ENCODE results near the gene BTF3. TPM values are rescaled to one million over a fixed set of nuclear protein-coding genes. Genes with fewer than 3 reads are reported as not detected.
A peak's percentile ranks its signal among the peaks of the same experiment; 100 is the strongest.

BTF3 gene
- total RNA-seq (2016; rRNA removed; fragmentation: Illumina TruSeq; extraction: Trizol) (698 and 836 TPM in 2 replicates), polyA plus RNA-seq (2011; rRNA removed) (471 and 557 TPM in 2 replicates), polyA minus RNA-seq (2011; rRNA and poly(A)+ RNA removed; ENCODE audit: low replicate concordance) (152 and 382 TPM in 2 replicates), Bru-seq, nascent RNA (percentile 99 among the genes with signal in this experiment), BruChase-seq, experiment 1, labeled RNA remaining after a 6-hour chase (percentile 99 among the genes with signal in this experiment), BruChase-seq, experiment 2, labeled RNA remaining after a 2-hour chase (percentile 98 among the genes with signal in this experiment)
- total RNA-seq (2016; cell fraction: cytosol; rRNA removed; fragmentation: Illumina TruSeq; extraction: Trizol; ENCODE audit: low read depth) = 507 and 559 TPM in 2 replicates
- 679 and 821 TPM in 2 replicates for total RNA-seq (2016; cell fraction: insoluble cytoplasmic fraction; rRNA removed; fragmentation: Illumina TruSeq; extraction: Trizol)
- 771 and 850 TPM in 2 replicates for total RNA-seq (2016; cell fraction: membrane; rRNA removed; fragmentation: Illumina TruSeq; extraction: Trizol)
- 289 and 303 TPM in 2 replicates for total RNA-seq (2016; cell fraction: nucleus; rRNA removed; fragmentation: Illumina TruSeq; extraction: Trizol)
- polyA plus RNA-seq (2011; cell fraction: cytosol; rRNA removed) = 298 and 449 TPM in 2 replicates
- polyA plus RNA-seq (2011; cell fraction: nucleus; rRNA removed) = 96.1 and 122 TPM in 2 replicates
- 940 and 1,043 TPM in 2 replicates for polyA plus RNA-seq (2012)
- polyA plus RNA-seq (2016; cell fraction: cytosol; fragmentation: Illumina TruSeq; extraction: Trizol; ENCODE audit: low read depth) = 922 and 1,006 TPM in 2 replicates
- polyA plus RNA-seq (2016; cell fraction: insoluble cytoplasmic fraction; fragmentation: Illumina TruSeq; extraction: Trizol; ENCODE audit: low read depth) = 1,304 and 1,359 TPM in 2 replicates
- polyA plus RNA-seq (2016; cell fraction: membrane; fragmentation: Illumina TruSeq; extraction: Trizol; ENCODE audit: low read depth) = 1,256 and 1,375 TPM in 2 replicates
- 596 and 617 TPM in 2 replicates for polyA plus RNA-seq (2016; cell fraction: nucleus; fragmentation: Illumina TruSeq; extraction: Trizol; ENCODE audit: insufficient read depth, low read depth)
- 285 and 287 TPM in 2 replicates for polyA minus RNA-seq (2011; cell fraction: cytosol; rRNA and poly(A)+ RNA removed)
- polyA minus RNA-seq (2011; cell fraction: nucleus; rRNA and poly(A)+ RNA removed) = 113 and 151 TPM in 2 replicates
- long read RNA-seq, experiment 1, transcript BTF3-202 (6 exons, 1,237 nt) = minor isoform, 50 of 1,146 reads
- long read RNA-seq, experiment 1, transcript BTF3-201 (6 exons, 897 nt) = major isoform, 1,019 of 1,146 reads
- long read RNA-seq, experiment 1, partial matches to known transcripts = 21 of 1,146 reads
- long read RNA-seq, experiment 1, other reads (novel, unspliced or antisense) = 53 of 1,146 reads
- long read RNA-seq, experiment 2, partial matches to known transcripts = 124 of 1,263 reads
- long read RNA-seq, experiment 2, other reads (novel, unspliced or antisense) = 1,139 of 1,263 reads

DNA sequence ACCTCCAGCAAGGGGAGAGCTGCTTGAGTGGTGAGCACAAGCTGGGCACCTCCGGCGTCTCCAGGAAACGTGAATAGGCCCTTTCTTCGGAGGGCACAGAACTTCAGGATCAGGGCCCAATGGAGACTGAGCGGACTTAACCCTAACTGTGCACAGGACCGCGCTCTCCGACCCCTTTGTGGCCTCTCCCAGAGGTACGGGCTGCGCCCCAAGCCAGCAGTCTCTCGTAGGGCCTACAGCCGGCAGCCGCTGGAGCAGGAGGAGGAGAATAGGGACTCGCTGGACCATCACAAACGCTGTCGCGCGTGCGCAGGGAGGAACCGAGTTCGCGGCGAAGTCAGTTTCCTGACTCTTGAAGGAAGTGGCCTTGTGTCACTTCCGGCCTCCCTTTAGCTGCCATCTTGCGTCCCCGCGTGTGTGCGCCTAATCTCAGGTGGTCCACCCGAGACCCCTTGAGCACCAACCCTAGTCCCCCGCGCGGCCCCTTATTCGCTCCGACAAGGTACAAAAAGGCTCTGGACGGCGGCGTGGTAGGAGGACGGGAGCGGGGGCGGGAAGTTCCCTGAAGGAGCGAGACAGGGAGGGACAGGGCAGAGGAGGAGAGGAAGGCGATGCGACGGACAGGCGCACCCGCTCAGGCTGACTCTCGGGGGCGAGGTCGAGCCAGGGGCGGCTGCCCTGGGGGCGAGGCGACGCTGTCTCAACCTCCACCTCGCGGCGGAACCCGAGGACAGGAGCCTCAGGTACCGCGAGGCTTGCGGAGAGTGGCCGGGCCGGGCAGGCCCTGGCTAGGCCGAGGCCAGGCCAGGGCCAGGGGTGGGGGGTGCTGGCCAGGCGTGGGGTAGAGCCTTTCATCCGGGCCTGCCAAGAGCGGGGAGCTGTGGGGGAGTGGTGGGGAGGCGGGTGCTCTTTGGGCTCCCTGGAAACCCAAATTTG lies at the start of gene BTF3:
TSS of gene BTF3 (plus strand) at position 386 of the 936 bp plus-strand sequence. CDS start at position 612, 226 bp downstream.
- Histone ChIP-seq H4K20me1 (ENCODE audit: insufficient read depth, low read length) (peaks cover 39% of the 10 kb centered on the region), H3K36me3 (replicated peaks in 1 of 2; ENCODE audit: control insufficient read depth in 1 of 2, insufficient read depth in 2 of 2, low read length in 2 of 2) (peaks cover 5 to 23% of the 10 kb centered on the region in 2 experiments), H3K4me1 (ENCODE audit: insufficient read depth, low read length) (peaks cover 42% of the 10 kb centered on the region), H3K27me3 (ENCODE audit: control insufficient read depth in 1 of 2, insufficient read depth in 2 of 2, low read length in 2 of 2) (no peaks in the 10 kb centered on the region; a peak in 2 of 5 replicates), H3K9me3 (ENCODE audit: low read length) (no peaks in the 10 kb centered on the region), H3K9ac (ENCODE audit: insufficient read depth, low read depth, low read length) (peak within 1 kb of the TSS; percentile 99), H3K4me2 (ENCODE audit: low read depth, low read length) (peak within 1 kb of the TSS; percentile 87), H3K27ac (ENCODE audit: extremely low read length, insufficient read depth, low read length) (peak within 1 kb of the TSS; percentile 92), H3K4me3 (replicated peaks in 1 of 3; ENCODE audit: insufficient read depth in 1 of 3, low read depth in 2 of 3, low read length in 3 of 3) (peak within 1 kb of the TSS; percentile 83 to 100 (median 99)), H3K79me2 (ENCODE audit: insufficient read depth, low read length) (peaks cover 47% of the 10 kb centered on the region), H2AFZ (ENCODE audit: low read length) (peak within 1 kb of the TSS; percentile 74)
- ATAC-seq (peak; percentile 95), FAIRE-seq (peak; percentile 77), DNase-seq (ENCODE audit: low spot score) (peak; percentile 97)
- CTCF ChIA-PET (ENCODE audit: low intra/inter-chr PET ratio, low total read pairs) = no interaction called here
- in situ Hi-C loops (cut with HindIII; ENCODE audit: extremely low pct_ligation_motif_present, low pct_unique_long_range_greater_than_20kb) = no loop called here
- WGBS (ENCODE audit: low lambda C conversion rate) = 0% methylated on average over 13 of the region's 67 CpGs
- POLR2A ChIA-PET = interaction anchor here (0.6 to 2.4 kb wide), 13 partner anchors 9 to 127 kb away, joined by 3 to 14 read pairs (median 4); partner anchors contain the start of genes ANKRA2 and UTP15
- intact Hi-C loops (cut with micrococcal nuclease; ENCODE audit: unreplicated experiment) = loop anchor here (5.0 kb wide), 1 partner anchor 44 kb away; no protein-coding TSS in a partner anchor
- BruUV-seq (replicated peaks) = no TSS peak
- TF ChIP-seq, protein P1, sequence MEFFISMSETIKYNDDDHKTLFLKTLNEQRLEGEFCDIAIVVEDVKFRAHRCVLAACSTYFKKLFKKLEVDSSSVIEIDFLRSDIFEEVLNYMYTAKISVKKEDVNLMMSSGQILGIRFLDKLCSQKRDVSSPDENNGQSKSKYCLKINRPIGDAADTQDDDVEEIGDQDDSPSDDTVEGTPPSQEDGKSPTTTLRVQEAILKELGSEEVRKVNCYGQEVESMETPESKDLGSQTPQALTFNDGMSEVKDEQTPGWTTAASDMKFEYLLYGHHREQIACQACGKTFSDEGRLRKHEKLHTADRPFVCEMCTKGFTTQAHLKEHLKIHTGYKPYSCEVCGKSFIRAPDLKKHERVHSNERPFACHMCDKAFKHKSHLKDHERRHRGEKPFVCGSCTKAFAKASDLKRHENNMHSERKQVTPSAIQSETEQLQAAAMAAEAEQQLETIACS (CRISPR knock-in tag; IDR thresholded peaks at IDR 0.05) = no peak; the same call in 1 of the 2 replicates
- TF ChIP-seq, protein P2, sequence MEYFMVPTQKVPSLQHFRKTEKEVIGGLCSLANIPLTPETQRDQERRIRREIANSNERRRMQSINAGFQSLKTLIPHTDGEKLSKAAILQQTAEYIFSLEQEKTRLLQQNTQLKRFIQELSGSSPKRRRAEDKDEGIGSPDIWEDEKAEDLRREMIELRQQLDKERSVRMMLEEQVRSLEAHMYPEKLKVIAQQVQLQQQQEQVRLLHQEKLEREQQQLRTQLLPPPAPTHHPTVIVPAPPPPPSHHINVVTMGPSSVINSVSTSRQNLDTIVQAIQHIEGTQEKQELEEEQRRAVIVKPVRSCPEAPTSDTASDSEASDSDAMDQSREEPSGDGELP (IDR thresholded peaks at IDR 0.05; ENCODE audit: borderline replicate concordance, low read depth) = no peak
- TF ChIP-seq ZBTB3 (CRISPR knock-in tag; IDR thresholded peaks at IDR 0.05; ENCODE audit: borderline replicate concordance, low read depth) (0 out of 2 replicates have a peak, but pooled peaks have one; percentile 79), NONO (IDR thresholded peaks at IDR 0.05) (no peak), NONO (CRISPR knock-in tag; conservative IDR thresholded peaks at IDR 0.05) (peak; percentile 68), ZNF672 (CRISPR knock-in tag; IDR thresholded peaks at IDR 0.05) (no peak), ZNF792 (CRISPR knock-in tag; IDR thresholded peaks at IDR 0.05) (no peak; the same call in 1 of the 2 replicates), AHR (CRISPR knock-in tag; IDR thresholded peaks at IDR 0.05) (peak; percentile 41; the same call in 1 of the 2 replicates), NFKB2 (CRISPR knock-in tag; IDR thresholded peaks at IDR 0.05; ENCODE audit: borderline replicate concordance) (peak; percentile 92), GFI1 (CRISPR knock-in tag; IDR thresholded peaks at IDR 0.05; ENCODE audit: borderline replicate concordance) (peak; percentile 76; the same call in 1 of the 2 replicates), CBFB (CRISPR knock-in tag; IDR thresholded peaks at IDR 0.05) (no peak), ZNF431 (CRISPR knock-in tag; IDR thresholded peaks at IDR 0.05; ENCODE audit: borderline replicate concordance, low read depth) (peak; percentile 56; the same call in 1 of the 2 replicates)
- TF ChIP-seq, protein P3, sequence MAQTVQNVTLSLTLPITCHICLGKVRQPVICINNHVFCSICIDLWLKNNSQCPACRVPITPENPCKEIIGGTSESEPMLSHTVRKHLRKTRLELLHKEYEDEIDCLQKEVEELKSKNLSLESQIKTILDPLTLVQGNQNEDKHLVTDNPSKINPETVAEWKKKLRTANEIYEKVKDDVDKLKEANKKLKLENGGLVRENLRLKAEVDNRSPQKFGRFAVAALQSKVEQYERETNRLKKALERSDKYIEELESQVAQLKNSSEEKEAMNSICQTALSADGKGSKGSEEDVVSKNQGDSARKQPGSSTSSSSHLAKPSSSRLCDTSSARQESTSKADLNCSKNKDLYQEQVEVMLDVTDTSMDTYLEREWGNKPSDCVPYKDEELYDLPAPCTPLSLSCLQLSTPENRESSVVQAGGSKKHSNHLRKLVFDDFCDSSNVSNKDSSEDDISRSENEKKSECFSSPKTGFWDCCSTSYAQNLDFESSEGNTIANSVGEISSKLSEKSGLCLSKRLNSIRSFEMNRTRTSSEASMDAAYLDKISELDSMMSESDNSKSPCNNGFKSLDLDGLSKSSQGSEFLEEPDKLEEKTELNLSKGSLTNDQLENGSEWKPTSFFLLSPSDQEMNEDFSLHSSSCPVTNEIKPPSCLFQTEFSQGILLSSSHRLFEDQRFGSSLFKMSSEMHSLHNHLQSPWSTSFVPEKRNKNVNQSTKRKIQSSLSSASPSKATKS (CRISPR knock-in tag; IDR thresholded peaks at IDR 0.05) = no peak
